Measurements from ENCODE around the gene UNC5CL. TPM values are rescaled to one million over a fixed set of nuclear protein-coding genes. Genes with fewer than 3 reads are reported as not detected.

The UNC5CL gene
- 0.62 and 0.85 TPM in 2 replicates for total RNA-seq (2014; rRNA removed; shearing (Covaris generic))
- 0.49 and 0.63 TPM in 2 replicates for total RNA-seq (2022)
- percentile 26 among the genes with signal in this experiment for Bru-seq, nascent RNA
- percentile 28 among the genes with signal in this experiment for BruChase-seq, experiment 1, labeled RNA remaining after a 6-hour chase
- percentile 36 among the genes with signal in this experiment for BruChase-seq, experiment 2, labeled RNA remaining after a 2-hour chase
- long read RNA-seq, result 0 reads

GRCh38 chr6:41039060-41039998 lies at the start of gene UNC5CL:
Gene UNC5CL (minus strand): TSS chr6:41039221. CDS start chr6:41035074, 4,147 bp downstream.
- H3K9me3 ChIP-seq (ENCODE audit: low read length), result no peaks in the 10 kb centered on the region
- CTCF ChIA-PET (ENCODE audit: unreplicated experiment), result interaction anchor here (0.6 kb wide), 1 partner anchor 279 kb away, joined by 3 read pairs; no protein-coding TSS in a partner anchor
- no peak within 1 kb of the TSS for H2AFZ ChIP-seq (ENCODE audit: low read length)
- POLR2A ChIA-PET, result no interaction called here
- no peaks in the 10 kb centered on the region for H4K20me1 ChIP-seq (ENCODE audit: insufficient read depth, low read length)
- no peaks in the 10 kb centered on the region for H3K79me2 ChIP-seq (ENCODE audit: insufficient read depth, low read depth, low read length)
- no TSS peak for BruUV-seq (replicated peaks)
- H3K27ac ChIP-seq (ENCODE audit: low read depth, low read length, poor library complexity, severe bottlenecking), result no peak within 1 kb of the TSS
- no peaks in the 10 kb centered on the region for H3K9me2 ChIP-seq (ENCODE audit: insufficient read depth, low read length)
- H3K4me3 ChIP-seq (ENCODE audit: low read depth, low read length, poor library complexity, severe bottlenecking), result no peak within 1 kb of the TSS
- no peaks in the 10 kb centered on the region for H3K36me3 ChIP-seq (ENCODE audit: insufficient read depth, low read length)
- peak; percentile 67 for DNase-seq (ENCODE audit: low spot score)
- no peak for TF ChIP-seq EZH2phosphoT487 (IDR thresholded peaks at IDR 0.05; ENCODE audit: borderline replicate concordance, low read depth, low read length)
- peak; percentile 94 for TF ChIP-seq CTCF (conservative IDR thresholded peaks at IDR 0.05; ENCODE audit: low read length)
- H3K4me2 ChIP-seq (ENCODE audit: low read length), result no peak within 1 kb of the TSS
- no peaks in the 10 kb centered on the region for H3K4me1 ChIP-seq (ENCODE audit: insufficient read depth, low read length, poor library complexity, severe bottlenecking)
- intact Hi-C loops (cut with micrococcal nuclease; ENCODE audit: unreplicated experiment), result no loop called here

DNA sequence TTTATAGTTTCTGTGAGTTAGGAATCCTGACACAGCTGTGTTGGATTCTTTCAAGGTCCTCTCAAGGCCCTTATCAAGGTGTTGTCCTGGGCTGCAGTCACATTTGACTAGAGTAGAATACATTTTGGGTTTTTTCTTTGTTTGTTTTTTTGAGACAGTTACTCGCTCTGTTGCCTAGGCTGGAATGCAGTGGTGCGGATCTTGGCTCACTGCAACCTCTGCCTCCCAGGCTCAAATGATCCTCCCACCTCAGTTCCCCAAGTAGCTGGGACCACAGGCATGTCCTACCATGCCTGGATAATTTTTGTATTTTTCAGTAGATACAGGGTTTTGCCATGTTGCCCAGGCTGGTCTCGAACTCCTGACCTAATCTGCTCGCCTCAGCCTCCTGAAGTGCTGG lies 49.4 kb upstream of the UNC5CL start:
- H3K9me2 ChIP-seq (ENCODE audit: insufficient read depth, low read length), result no peaks in the 10 kb centered on the region
- H3K27ac ChIP-seq (ENCODE audit: low read depth, low read length, poor library complexity, severe bottlenecking), result no peak overlapping the region
- TF ChIP-seq CTCF (conservative IDR thresholded peaks at IDR 0.05; ENCODE audit: low read length) (no peak), EZH2phosphoT487 (IDR thresholded peaks at IDR 0.05; ENCODE audit: borderline replicate concordance, low read depth, low read length) (no peak)
- no peaks in the 10 kb centered on the region for H3K4me1 ChIP-seq (ENCODE audit: insufficient read depth, low read length, poor library complexity, severe bottlenecking)
- no peak overlapping the region for H3K4me2 ChIP-seq (ENCODE audit: low read length)
- POLR2A ChIA-PET, result interaction anchor here (0.7 kb wide), 1 partner anchor 1026 kb away, joined by 4 read pairs; no protein-coding TSS in a partner anchor
- no peaks in the 10 kb centered on the region for H3K9me3 ChIP-seq (ENCODE audit: low read length)
- intact Hi-C loops (cut with micrococcal nuclease; ENCODE audit: unreplicated experiment), result no loop called here
- H4K20me1 ChIP-seq (ENCODE audit: insufficient read depth, low read length), result peaks cover 18% of the 10 kb centered on the region
- no peak overlapping the region for H3K4me3 ChIP-seq (ENCODE audit: low read depth, low read length, poor library complexity, severe bottlenecking)
- no peak for DNase-seq (ENCODE audit: low spot score)
- CTCF ChIA-PET (ENCODE audit: unreplicated experiment), result no interaction called here
- peaks cover 98% of the 10 kb centered on the region for H3K36me3 ChIP-seq (ENCODE audit: insufficient read depth, low read length)
- no peak overlapping the region for H2AFZ ChIP-seq (ENCODE audit: low read length)
- BruUV-seq (replicated peaks), result no TSS peak
- H3K79me2 ChIP-seq (ENCODE audit: insufficient read depth, low read depth, low read length), result peaks cover 41% of the 10 kb centered on the region

Measured in OCI-LY7 (cell line).